GM18507 (cell line): ENCODE results near the gene LILRA6.
"Not testable (repeated sequence)": the region's sequence is repeated elsewhere in the genome, so short reads cannot be mapped to it uniquely, and the experiment has no call there.

Source experiments
- DNase-seq: peaks from one replicate; pipeline ENCODE4 v3.0.0; 2011; ENCODE audit warnings: low read depth; ENCODE audit not compliant: insufficient read length; ENCODE audit errors: extremely low spot score
- FAIRE-seq: peaks from 2 replicates; lab custom pipeline; 2011; peaks lifted over from hg19 to GRCh38; lab: Jason Lieb, UNC

Gene LILRA6

GRCh38 chr19:54242646-54243045 is at the start of gene LILRA6:
Gene LILRA6 (minus strand): TSS chr19:54242790.
- not testable (repeated sequence) for DNase-seq, FAIRE-seq

GRCh38 chr19:54289160-54289559 is 46.6 kb upstream of the LILRA6 start:
- DNase-seq, result not testable (repeated sequence)
- FAIRE-seq, result peak; percentile 94

GRCh38 chr19:54287456-54287855 is 44.9 kb upstream of the LILRA6 start:
- FAIRE-seq, result peak; percentile 62
- no peak for DNase-seq

GRCh38 chr19:54286283-54286682 is 43.7 kb upstream of the LILRA6 start:
- peak; percentile 89 for FAIRE-seq

GRCh38 chr19:54285427-54286056 is 43.0 kb upstream of the LILRA6 start:
- peak; percentile 70 for FAIRE-seq
- not testable (repeated sequence) for DNase-seq

More at GRCh38 chr19:54286283-54286682, 43.7 kb upstream of the LILRA6 start:
- DNase-seq, result not testable (repeated sequence)

- no peak for FAIRE-seq
Measured at GRCh38 chr19:54282686-54283470, 40.3 kb upstream of the LILRA6 start.

GRCh38 chr19:54281729-54282075 is 39.1 kb upstream of the LILRA6 start:
- not testable (repeated sequence) for FAIRE-seq

More at GRCh38 chr19:54282686-54283470, 40.3 kb upstream of the LILRA6 start:
- DNase-seq, result no peak

GRCh38 chr19:54281007-54281728 is 38.6 kb upstream of the LILRA6 start, which contains the start of gene LILRB2:
Gene LILRB2 (minus strand): TSS chr19:54281110. CDS start chr19:54280496, 614 bp downstream.
- no peak for FAIRE-seq

More at GRCh38 chr19:54281729-54282075, 39.1 kb upstream of the LILRA6 start:
- not testable (repeated sequence) for DNase-seq

GRCh38 chr19:54280441-54280840 is 37.9 kb upstream of the LILRA6 start:
- FAIRE-seq, DNase-seq: not testable (repeated sequence)

More at GRCh38 chr19:54281007-54281728, 38.6 kb upstream of the LILRA6 start, which contains the start of gene LILRB2:
- no peak for DNase-seq

- DNase-seq, FAIRE-seq: not testable (repeated sequence)
Measured at GRCh38 chr19:54280025-54280424, 37.4 kb upstream of the LILRA6 start.

- no peak for DNase-seq
- no peak for FAIRE-seq
Measured at GRCh38 chr19:54279406-54279962, 36.9 kb upstream of the LILRA6 start.

- DNase-seq, FAIRE-seq: not testable (repeated sequence)
Measured at GRCh38 chr19:54278571-54279195, 36.1 kb upstream of the LILRA6 start.

- FAIRE-seq, result not testable (repeated sequence)
Measured at GRCh38 chr19:54278056-54278455, 35.5 kb upstream of the LILRA6 start.

GRCh38 chr19:54277111-54277615 is 34.6 kb upstream of the LILRA6 start:
- not testable (repeated sequence) for FAIRE-seq, DNase-seq

More at GRCh38 chr19:54278056-54278455, 35.5 kb upstream of the LILRA6 start:
- not testable (repeated sequence) for DNase-seq

GRCh38 chr19:54275951-54276350 is 33.4 kb upstream of the LILRA6 start:
- DNase-seq (no peak), FAIRE-seq (no peak)

- DNase-seq, FAIRE-seq: not testable (repeated sequence)
Measured at GRCh38 chr19:54274516-54274915, 31.9 kb upstream of the LILRA6 start.

GRCh38 chr19:54273821-54274220 is 31.2 kb upstream of the LILRA6 start:
- DNase-seq, result no peak

GRCh38 chr19:54272181-54272580 is 29.6 kb upstream of the LILRA6 start:
- not testable (repeated sequence) for FAIRE-seq, DNase-seq

More at GRCh38 chr19:54273821-54274220, 31.2 kb upstream of the LILRA6 start:
- FAIRE-seq, result no peak
